H9 (cell line): ENCODE results near the gene ATG5. TPM values are rescaled to one million over a fixed set of nuclear protein-coding genes. Genes with fewer than 3 reads are reported as not detected.

Source experiments
- DNase-seq: peaks from one replicate; pipeline ENCODE4 v3.0.0-alpha.2; 2017
- H2AFZ ChIP-seq: one replicate; pipeline ENCODE4 v1.6.1; 2013; ENCODE audit warnings: mild to moderate bottlenecking, low read length, control low read depth, moderate library complexity
- H2AK5ac ChIP-seq: 2 replicates; pipeline ENCODE4 v1.6.1; 2013; ENCODE audit warnings: low read length, control low read depth, mixed read lengths; ENCODE audit not compliant: insufficient read length
- H2BK120ac ChIP-seq: one replicate; pipeline ENCODE4 v1.6.1; 2013; ENCODE audit warnings: low read depth, mild to moderate bottlenecking, low read length, control low read depth, inconsistent platforms; ENCODE audit not compliant: poor library complexity, severe bottlenecking
- H2BK12ac ChIP-seq: 2 replicates; pipeline ENCODE4 v1.6.1; 2013; ENCODE audit warnings: low read length, control low read depth, mixed read lengths, low read depth; ENCODE audit not compliant: insufficient read length
- H2BK15ac ChIP-seq: 2 replicates; pipeline ENCODE4 v1.6.1; 2013; ENCODE audit warnings: low read depth, low read length, control low read depth
- H2BK20ac ChIP-seq: one replicate; pipeline ENCODE4 v1.6.1; 2013; ENCODE audit warnings: low read depth, mild to moderate bottlenecking, low read length, control low read depth, inconsistent platforms; ENCODE audit not compliant: poor library complexity, severe bottlenecking
- H2BK5ac ChIP-seq: 2 replicates; pipeline ENCODE4 v1.6.1; 2013; ENCODE audit warnings: low read length, control low read depth, mixed read lengths; ENCODE audit not compliant: insufficient read length
- H3K14ac ChIP-seq: 2 replicates; pipeline ENCODE4 v1.6.1; 2013; ENCODE audit warnings: low read length, control low read depth; ENCODE audit not compliant: insufficient read depth
- H3K18ac ChIP-seq: 2 replicates; pipeline ENCODE4 v1.6.1; 2013; ENCODE audit warnings: low read depth, mild to moderate bottlenecking, mixed read lengths, low read length, control low read depth; ENCODE audit not compliant: insufficient read length
- H3K23ac ChIP-seq: 2 replicates; pipeline ENCODE4 v1.6.1; 2013; ENCODE audit warnings: low read length, control low read depth, mixed read lengths, low read depth; ENCODE audit not compliant: insufficient read length
- H3K23me2 ChIP-seq: 2 replicates; pipeline ENCODE4 v1.6.1; 2013; ENCODE audit warnings: low read depth, mild to moderate bottlenecking, mixed read lengths, low read length, control low read depth; ENCODE audit not compliant: insufficient read length, poor library complexity, severe bottlenecking
- H3K27ac ChIP-seq: 2 replicates; pipeline ENCODE4 v1.5.1; 2013; ENCODE audit warnings: low read length, control low read depth, mixed read lengths, low read depth; ENCODE audit not compliant: insufficient read length
- H3K27me3 ChIP-seq: 2 replicates; pipeline ENCODE4 v1.6.1; 2013; ENCODE audit warnings: low read length, control low read depth, inconsistent platforms; ENCODE audit not compliant: insufficient read depth
- H3K4ac ChIP-seq: 2 replicates; pipeline ENCODE4 v1.6.1; 2013; ENCODE audit warnings: low read depth, mild to moderate bottlenecking, control low read depth, inconsistent platforms, low read length, moderate library complexity
- H3K4me1 ChIP-seq: 2 replicates; pipeline ENCODE4 v1.6.1; 2013; ENCODE audit warnings: low read length, control low read depth, inconsistent platforms; ENCODE audit not compliant: insufficient read depth
- H3K4me2 ChIP-seq: 2 replicates; pipeline ENCODE4 v1.6.1; 2013; ENCODE audit warnings: low read length, control low read depth, mixed read lengths; ENCODE audit not compliant: insufficient read length, insufficient read depth
- H3K56ac ChIP-seq: 2 replicates; pipeline ENCODE4 v1.6.1; 2013; ENCODE audit warnings: low read depth, mild to moderate bottlenecking, mixed read lengths, low read length, control low read depth; ENCODE audit not compliant: insufficient read length
- H3K79me1 ChIP-seq: 2 replicates; pipeline ENCODE4 v1.6.1; 2013; ENCODE audit warnings: low read depth, mild to moderate bottlenecking, moderate library complexity, low read length, control low read depth, inconsistent platforms; ENCODE audit not compliant: insufficient read depth, poor library complexity, severe bottlenecking
- H3K79me2 ChIP-seq: 2 replicates; pipeline ENCODE4 v1.6.1; 2013; ENCODE audit warnings: low read length, control low read depth, inconsistent platforms; ENCODE audit not compliant: insufficient read depth
- H3K9ac ChIP-seq: 2 replicates; pipeline ENCODE4 v1.6.1; 2013; ENCODE audit warnings: low read length, control low read depth, mixed read lengths; ENCODE audit not compliant: insufficient read length; ENCODE audit errors: extremely low read depth
- H3K9me3 ChIP-seq: one replicate; pipeline ENCODE4 v1.6.1; 2013; ENCODE audit warnings: low read depth, low read length, inconsistent platforms; ENCODE audit not compliant: control insufficient read depth
- H3T11ph ChIP-seq: one replicate; pipeline ENCODE4 v1.6.1; 2013; ENCODE audit warnings: mild to moderate bottlenecking, low read length, control low read depth, inconsistent platforms
- H4K20me1 ChIP-seq: one replicate; pipeline ENCODE4 v1.6.1; 2013; ENCODE audit not compliant: control insufficient read depth, insufficient read length, insufficient read depth
- H4K5ac ChIP-seq: 2 replicates; pipeline ENCODE4 v1.6.1; 2013; ENCODE audit warnings: low read depth, mild to moderate bottlenecking, mixed read lengths, low read length, control low read depth; ENCODE audit not compliant: insufficient read length
- H4K8ac ChIP-seq: replicated peaks from 2 replicates; pipeline ENCODE4 v1.6.1; 2013; ENCODE audit warnings: low read length, control low read depth, mixed read lengths, low read depth; ENCODE audit not compliant: insufficient read length
- H4K91ac ChIP-seq: 2 replicates; pipeline ENCODE4 v1.6.1; 2013; ENCODE audit warnings: low read depth, mild to moderate bottlenecking, moderate library complexity, mixed read lengths, low read length, control low read depth; ENCODE audit not compliant: insufficient read length
- H3K27ac Mint-ChIP-seq, 3 experiments: 2 replicates in 2 of 3; 3 replicates in 1 of 3; pipeline ENCODE4 v1.8.0; 2020 to 2021; ENCODE audit warnings: mixed read lengths in 3 of 3, mild to moderate bottlenecking in 1 of 3, moderate library complexity in 1 of 3
- H3K27me3 Mint-ChIP-seq: 2 replicates; pipeline ENCODE4 v1.8.0; 2021; ENCODE audit warnings: low read depth, mild to moderate bottlenecking, moderate library complexity, mixed read lengths
- H3K36me3 Mint-ChIP-seq, 3 experiments: 2 replicates in 2 of 3; 3 replicates in 1 of 3; pipeline ENCODE4 v1.8.0; 2020 to 2021; ENCODE audit warnings: low read depth in 3 of 3, mixed read lengths in 3 of 3; ENCODE audit not compliant: insufficient read depth in 1 of 3
- H3K4me1 Mint-ChIP-seq, 2 experiments: 2 replicates each; pipeline ENCODE4 v1.8.0; 2020; ENCODE audit warnings: mixed read lengths in 2 of 2
- H3K4me3 Mint-ChIP-seq, 2 experiments: 2 replicates in 1 of 2; 3 replicates in 1 of 2; pipeline ENCODE4 v1.8.0; 2020 to 2021; ENCODE audit warnings: mild to moderate bottlenecking in 2 of 2, mixed read lengths in 2 of 2, moderate library complexity in 1 of 2
- H3K9me3 Mint-ChIP-seq, 2 experiments: 2 replicates in 1 of 2; 3 replicates in 1 of 2; pipeline ENCODE4 v1.8.0; 2020; ENCODE audit warnings: mild to moderate bottlenecking in 2 of 2, mixed read lengths in 2 of 2, moderate library complexity in 1 of 2
- WGBS: extraction: QIAGEN DNeasy Blood & Tissue Kit; methylation state at CpG from one replicate; pipeline ENCODE4 v1.1.7; 2013; ENCODE audit warnings: missing lambda C conversion rate, low lambda C conversion rate, mixed read lengths; ENCODE audit not compliant: insufficient read length; ENCODE audit errors: extremely low coverage; 5-methylcytosine and 5-hydroxymethylcytosine counted together
- total RNA-seq: library from RNA; stranded (reverse); gene quantifications from 2 replicates; pipeline ENCODE4 v1.2.1, GENCODE V29; 2021
- TF ChIP-seq, protein P1 (sequence below): fragments of 200-600 bp; sonication (generic); conservative IDR thresholded peaks from 3 replicates; pipeline ENCODE4 v1.8.0; 2021; ENCODE audit warnings: antibody characterized with exemption, mild to moderate bottlenecking

Gene ATG5
- total RNA-seq, 1 experiment from 2014 or later = 36.7 TPM

DNA sequence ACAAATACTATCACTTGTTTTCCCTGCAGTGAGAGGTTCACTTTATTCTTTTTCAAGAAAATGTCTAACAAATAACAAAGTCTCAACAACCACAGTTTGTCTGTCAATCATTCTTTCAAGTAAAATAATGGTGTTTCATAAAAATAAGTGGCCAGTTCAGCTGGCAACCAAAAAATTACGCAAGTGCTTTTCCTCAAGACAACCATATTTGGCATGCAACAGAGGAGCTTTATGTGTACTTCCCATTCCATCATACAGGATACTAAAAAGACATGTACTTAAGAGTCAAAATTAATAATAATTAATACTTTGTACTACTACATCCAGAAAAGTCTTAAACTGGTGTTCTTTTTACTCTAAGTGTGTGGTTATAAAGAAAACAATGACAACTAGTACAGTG lies 34.6 kb downstream of the ATG5 start:
- H3K36me3 Mint-ChIP-seq = peaks cover 16 to 29% (median 22%) of the 10 kb centered on the region in 3 experiments
- Histone ChIP-seq H2AFZ (no peak overlapping the region), H3K4me1 (no peaks in the 10 kb centered on the region; the same call in 1 of the 2 replicates), H2BK120ac (no peak overlapping the region), H4K91ac (no peak overlapping the region), H3K9ac (no peak overlapping the region), H3K9me3 (no peaks in the 10 kb centered on the region), H4K20me1 (no peaks in the 10 kb centered on the region), H3K14ac (no peak overlapping the region), H2BK5ac (no peak overlapping the region), H3K18ac (no peak overlapping the region), H2BK20ac (no peak overlapping the region), H2BK12ac (no peak overlapping the region), H3K4me2 (no peak overlapping the region), H3K56ac (no peak overlapping the region), H3K27me3 (no peaks in the 10 kb centered on the region), H3K79me1 (peaks cover 3% of the 10 kb centered on the region), H2BK15ac (no peak overlapping the region), H4K8ac (no peak overlapping the region), H3K79me2 (peaks cover 12% of the 10 kb centered on the region; the same call in 1 of the 2 replicates), H3T11ph (no peak overlapping the region), H3K27ac (no peak overlapping the region), H3K23me2 (no peaks in the 10 kb centered on the region), H2AK5ac (no peak overlapping the region), H3K4ac (no peak overlapping the region), H3K23ac (no peak overlapping the region), H4K5ac (no peak overlapping the region)
- H3K9me3 Mint-ChIP-seq = no peaks in the 10 kb centered on the region; a peak in 1 of 5 replicates
- H3K27ac Mint-ChIP-seq = no peak overlapping the region
- TF ChIP-seq, protein P1, sequence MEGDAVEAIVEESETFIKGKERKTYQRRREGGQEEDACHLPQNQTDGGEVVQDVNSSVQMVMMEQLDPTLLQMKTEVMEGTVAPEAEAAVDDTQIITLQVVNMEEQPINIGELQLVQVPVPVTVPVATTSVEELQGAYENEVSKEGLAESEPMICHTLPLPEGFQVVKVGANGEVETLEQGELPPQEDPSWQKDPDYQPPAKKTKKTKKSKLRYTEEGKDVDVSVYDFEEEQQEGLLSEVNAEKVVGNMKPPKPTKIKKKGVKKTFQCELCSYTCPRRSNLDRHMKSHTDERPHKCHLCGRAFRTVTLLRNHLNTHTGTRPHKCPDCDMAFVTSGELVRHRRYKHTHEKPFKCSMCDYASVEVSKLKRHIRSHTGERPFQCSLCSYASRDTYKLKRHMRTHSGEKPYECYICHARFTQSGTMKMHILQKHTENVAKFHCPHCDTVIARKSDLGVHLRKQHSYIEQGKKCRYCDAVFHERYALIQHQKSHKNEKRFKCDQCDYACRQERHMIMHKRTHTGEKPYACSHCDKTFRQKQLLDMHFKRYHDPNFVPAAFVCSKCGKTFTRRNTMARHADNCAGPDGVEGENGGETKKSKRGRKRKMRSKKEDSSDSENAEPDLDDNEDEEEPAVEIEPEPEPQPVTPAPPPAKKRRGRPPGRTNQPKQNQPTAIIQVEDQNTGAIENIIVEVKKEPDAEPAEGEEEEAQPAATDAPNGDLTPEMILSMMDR = no peak
- H3K27me3 Mint-ChIP-seq = no peaks in the 10 kb centered on the region
- no peak for DNase-seq
- no peak overlapping the region for H3K4me3 Mint-ChIP-seq
- no CpG with 5 or more reads among the region's 1 CpG for WGBS
- peaks cover 11 to 19% of the 10 kb centered on the region in 2 experiments for H3K4me1 Mint-ChIP-seq
